ENCODE data around the gene CDKAL1.

CDKAL1 gene

GRCh38 chr6:21157186-21157929 is 623.1 kb downstream of the CDKAL1 start:
- Histone ChIP-seq H3K9me3 (ENCODE audit: control insufficient read depth in 1 of 2, low read length in 2 of 2) (no peaks in the 10 kb centered on the region), H3K36me3 (ENCODE audit: control insufficient read depth in 1 of 2, insufficient read depth in 2 of 2, low read length in 2 of 2) (no peaks in the 10 kb centered on the region), H3K27ac (ENCODE audit: low read length) (no peak overlapping the region), H3K27me3 (ENCODE audit: low read depth, low read length) (no peaks in the 10 kb centered on the region), H3K4me1 (ENCODE audit: control insufficient read depth in 1 of 2, insufficient read depth in 2 of 2, low read length in 2 of 2) (no peaks in the 10 kb centered on the region), H3K4me3 (ENCODE audit: low read depth in 1 of 2, low read length in 2 of 2) (no peak overlapping the region)

- H3K4me3 ChIP-seq (ENCODE audit: low read depth in 1 of 2, low read length in 2 of 2), result no peak overlapping the region
- no peaks in the 10 kb centered on the region for H3K4me1 ChIP-seq (ENCODE audit: control insufficient read depth in 1 of 2, insufficient read depth in 2 of 2, low read length in 2 of 2)
- no peak overlapping the region for H3K27ac ChIP-seq (ENCODE audit: low read length)
- no peaks in the 10 kb centered on the region for H3K27me3 ChIP-seq (ENCODE audit: low read depth, low read length)
- no peaks in the 10 kb centered on the region for H3K36me3 ChIP-seq (ENCODE audit: control insufficient read depth in 1 of 2, insufficient read depth in 2 of 2, low read length in 2 of 2)
- H3K9me3 ChIP-seq (ENCODE audit: control insufficient read depth in 1 of 2, low read length in 2 of 2), result no peaks in the 10 kb centered on the region
Measured at GRCh38 chr6:21158149-21158548, 623.9 kb downstream of the CDKAL1 start.

- H3K27me3 ChIP-seq (ENCODE audit: low read depth, low read length), result no peaks in the 10 kb centered on the region
- no peak overlapping the region for H3K27ac ChIP-seq (ENCODE audit: low read length)
- H3K36me3 ChIP-seq (ENCODE audit: control insufficient read depth in 1 of 2, insufficient read depth in 2 of 2, low read length in 2 of 2), result no peaks in the 10 kb centered on the region
- H3K4me1 ChIP-seq (ENCODE audit: control insufficient read depth in 1 of 2, insufficient read depth in 2 of 2, low read length in 2 of 2), result no peaks in the 10 kb centered on the region
- no peak overlapping the region for H3K4me3 ChIP-seq (ENCODE audit: low read depth in 1 of 2, low read length in 2 of 2)
- no peaks in the 10 kb centered on the region for H3K9me3 ChIP-seq (ENCODE audit: control insufficient read depth in 1 of 2, low read length in 2 of 2)
Measured at GRCh38 chr6:21158873-21159272, 624.6 kb downstream of the CDKAL1 start.

GRCh38 chr6:21159465-21159864 is 625.2 kb downstream of the CDKAL1 start:
- no peaks in the 10 kb centered on the region for H3K27me3 ChIP-seq (ENCODE audit: low read depth, low read length)
- no peak overlapping the region for H3K27ac ChIP-seq (ENCODE audit: low read length)
- H3K9me3 ChIP-seq (ENCODE audit: control insufficient read depth in 1 of 2, low read length in 2 of 2), result no peaks in the 10 kb centered on the region
- H3K36me3 ChIP-seq (ENCODE audit: control insufficient read depth in 1 of 2, insufficient read depth in 2 of 2, low read length in 2 of 2), result no peaks in the 10 kb centered on the region
- no peak overlapping the region for H3K4me3 ChIP-seq (ENCODE audit: low read depth in 1 of 2, low read length in 2 of 2)
- no peaks in the 10 kb centered on the region for H3K4me1 ChIP-seq (ENCODE audit: control insufficient read depth in 1 of 2, insufficient read depth in 2 of 2, low read length in 2 of 2)

GRCh38 chr6:21161707-21162106 is 627.5 kb downstream of the CDKAL1 start:
- no peak overlapping the region for H3K4me3 ChIP-seq (ENCODE audit: low read depth in 1 of 2, low read length in 2 of 2)
- no peaks in the 10 kb centered on the region for H3K9me3 ChIP-seq (ENCODE audit: control insufficient read depth in 1 of 2, low read length in 2 of 2)
- H3K36me3 ChIP-seq (ENCODE audit: control insufficient read depth in 1 of 2, insufficient read depth in 2 of 2, low read length in 2 of 2), result no peaks in the 10 kb centered on the region
- no peaks in the 10 kb centered on the region for H3K4me1 ChIP-seq (ENCODE audit: control insufficient read depth in 1 of 2, insufficient read depth in 2 of 2, low read length in 2 of 2)
- H3K27ac ChIP-seq (ENCODE audit: low read length), result no peak overlapping the region
- no peaks in the 10 kb centered on the region for H3K27me3 ChIP-seq (ENCODE audit: low read depth, low read length)

- no peaks in the 10 kb centered on the region for H3K9me3 ChIP-seq (ENCODE audit: control insufficient read depth in 1 of 2, low read length in 2 of 2)
- H3K4me1 ChIP-seq (ENCODE audit: control insufficient read depth in 1 of 2, insufficient read depth in 2 of 2, low read length in 2 of 2), result no peaks in the 10 kb centered on the region
- no peak overlapping the region for H3K4me3 ChIP-seq (ENCODE audit: low read depth in 1 of 2, low read length in 2 of 2)
- H3K36me3 ChIP-seq (ENCODE audit: control insufficient read depth in 1 of 2, insufficient read depth in 2 of 2, low read length in 2 of 2), result no peaks in the 10 kb centered on the region
- no peaks in the 10 kb centered on the region for H3K27me3 ChIP-seq (ENCODE audit: low read depth, low read length)
- H3K27ac ChIP-seq (ENCODE audit: low read length), result no peak overlapping the region
Measured at GRCh38 chr6:21163110-21163837, 629.0 kb downstream of the CDKAL1 start.

GRCh38 chr6:21163838-21164180 is 629.6 kb downstream of the CDKAL1 start:
- H3K27me3 ChIP-seq (ENCODE audit: low read depth, low read length), result no peaks in the 10 kb centered on the region
- H3K4me3 ChIP-seq (ENCODE audit: low read depth in 1 of 2, low read length in 2 of 2), result no peak overlapping the region
- no peak overlapping the region for H3K27ac ChIP-seq (ENCODE audit: low read length)
- H3K36me3 ChIP-seq (ENCODE audit: control insufficient read depth in 1 of 2, insufficient read depth in 2 of 2, low read length in 2 of 2), result no peaks in the 10 kb centered on the region
- no peaks in the 10 kb centered on the region for H3K9me3 ChIP-seq (ENCODE audit: control insufficient read depth in 1 of 2, low read length in 2 of 2)
- H3K4me1 ChIP-seq (ENCODE audit: control insufficient read depth in 1 of 2, insufficient read depth in 2 of 2, low read length in 2 of 2), result no peaks in the 10 kb centered on the region

GRCh38 chr6:21164768-21165326 is 630.6 kb downstream of the CDKAL1 start:
- Histone ChIP-seq H3K27me3 (ENCODE audit: low read depth, low read length) (no peaks in the 10 kb centered on the region), H3K4me3 (ENCODE audit: low read depth in 1 of 2, low read length in 2 of 2) (no peak overlapping the region), H3K36me3 (ENCODE audit: control insufficient read depth in 1 of 2, insufficient read depth in 2 of 2, low read length in 2 of 2) (no peaks in the 10 kb centered on the region), H3K4me1 (ENCODE audit: control insufficient read depth in 1 of 2, insufficient read depth in 2 of 2, low read length in 2 of 2) (no peaks in the 10 kb centered on the region), H3K9me3 (ENCODE audit: control insufficient read depth in 1 of 2, low read length in 2 of 2) (no peaks in the 10 kb centered on the region), H3K27ac (ENCODE audit: low read length) (no peak overlapping the region)

GRCh38 chr6:21166754-21167153 is 632.5 kb downstream of the CDKAL1 start:
- Histone ChIP-seq H3K27me3 (ENCODE audit: low read depth, low read length) (no peaks in the 10 kb centered on the region), H3K4me1 (ENCODE audit: control insufficient read depth in 1 of 2, insufficient read depth in 2 of 2, low read length in 2 of 2) (no peaks in the 10 kb centered on the region), H3K4me3 (ENCODE audit: low read depth in 1 of 2, low read length in 2 of 2) (no peak overlapping the region), H3K27ac (ENCODE audit: low read length) (no peak overlapping the region), H3K9me3 (ENCODE audit: control insufficient read depth in 1 of 2, low read length in 2 of 2) (no peaks in the 10 kb centered on the region), H3K36me3 (ENCODE audit: control insufficient read depth in 1 of 2, insufficient read depth in 2 of 2, low read length in 2 of 2) (no peaks in the 10 kb centered on the region)

GRCh38 chr6:21167790-21168189 is 633.5 kb downstream of the CDKAL1 start:
- Histone ChIP-seq H3K9me3 (ENCODE audit: control insufficient read depth in 1 of 2, low read length in 2 of 2) (no peaks in the 10 kb centered on the region), H3K36me3 (ENCODE audit: control insufficient read depth in 1 of 2, insufficient read depth in 2 of 2, low read length in 2 of 2) (no peaks in the 10 kb centered on the region), H3K27me3 (ENCODE audit: low read depth, low read length) (no peaks in the 10 kb centered on the region), H3K4me3 (ENCODE audit: low read depth in 1 of 2, low read length in 2 of 2) (no peak overlapping the region), H3K4me1 (ENCODE audit: control insufficient read depth in 1 of 2, insufficient read depth in 2 of 2, low read length in 2 of 2) (no peaks in the 10 kb centered on the region), H3K27ac (ENCODE audit: low read length) (no peak overlapping the region)

GRCh38 chr6:21171801-21172200 is 637.5 kb downstream of the CDKAL1 start:
- Histone ChIP-seq H3K4me3 (ENCODE audit: low read depth in 1 of 2, low read length in 2 of 2) (no peak overlapping the region), H3K27me3 (ENCODE audit: low read depth, low read length) (no peaks in the 10 kb centered on the region), H3K27ac (ENCODE audit: low read length) (no peak overlapping the region), H3K36me3 (ENCODE audit: control insufficient read depth in 1 of 2, insufficient read depth in 2 of 2, low read length in 2 of 2) (no peaks in the 10 kb centered on the region), H3K4me1 (ENCODE audit: control insufficient read depth in 1 of 2, insufficient read depth in 2 of 2, low read length in 2 of 2) (no peaks in the 10 kb centered on the region), H3K9me3 (ENCODE audit: control insufficient read depth in 1 of 2, low read length in 2 of 2) (no peaks in the 10 kb centered on the region)
